A549 (cell line): ENCODE data around the gene CCRL2. TPM values are rescaled to one million over a fixed set of nuclear protein-coding genes. Genes with fewer than 3 reads are reported as not detected.

Source experiments
- ATAC-seq, 2 experiments: fragments of 200-7000 bp in 1 of 2; fragments of >200 bp in 1 of 2; cut with Nextera tagmentation in 1 of 2; cut with Tn5 transposase in 1 of 2; 3 replicates each; pipeline versions ENCODE4 v1.8.0 to v1.9.1; 2018 to 2020; ENCODE audit warnings: mild to moderate bottlenecking in 1 of 2, moderate library complexity in 1 of 2
- CTCF ChIA-PET: fragments of 300-600 bp; sonication (Branson Sonifier 250); formaldehyde crosslinking; extraction: SDS; loops from one replicate; lab custom pipeline; 2021; ENCODE audit warnings: antibody characterized with exemption, inconsistent platforms; lab: Yijun Ruan, JAX
- POLR2A ChIA-PET: fragments of 350-600 bp; formaldehyde crosslinking; extraction: SDS; loops from one replicate; lab custom pipeline; 2021; ENCODE audit warnings: antibody characterized with exemption, inconsistent platforms; lab: Yijun Ruan, JAX
- DNase-seq, 2 experiments: peaks; one replicate each; pipeline versions ENCODE4 v3.0.0 to v3.0.0-alpha.2; 2011 to 2016; ENCODE audit warnings: low read depth in 1 of 2, low spot score in 1 of 2
- FAIRE-seq: peaks from 2 replicates; lab custom pipeline; 2011; peaks lifted over from hg19 to GRCh38; lab: Jason Lieb, UNC
- H3K27ac ChIP-seq, 2 experiments: fragments of >200 bp; sonication (Bioruptor Twin); formaldehyde crosslinking; 3 replicates each; pipeline ENCODE4 v1.5.1; 2016 to 2017
- H3K4me1 ChIP-seq: fragments of >200 bp; sonication (Bioruptor Twin); formaldehyde crosslinking; 3 replicates; pipeline ENCODE4 v1.6.1; 2016
- H3K4me2 ChIP-seq: fragments of >200 bp; sonication (Bioruptor Twin); formaldehyde crosslinking; 3 replicates; pipeline ENCODE4 v1.6.1; 2016
- H3K4me3 ChIP-seq: fragments of >200 bp; sonication (Bioruptor Twin); formaldehyde crosslinking; 3 replicates; pipeline ENCODE4 v1.5.1; 2016
- H3K9me3 ChIP-seq: fragments of >200 bp; sonication (Bioruptor Twin); formaldehyde crosslinking; 3 replicates; pipeline ENCODE4 v1.6.1; 2016
- BHLHE40 ChIP-seq: IDR thresholded peaks from 2 replicates; pipeline ENCODE4 v1.6.1; 2012; ENCODE audit warnings: low read depth, low read length, inconsistent platforms
- EHF ChIP-seq: fragments of 250-450 bp; sonication (Bioruptor Pico); IDR thresholded peaks from 2 replicates; pipeline ENCODE4 v1.5.0; 2020; ENCODE audit warnings: mild to moderate bottlenecking
- RAD21 ChIP-seq, 2 experiments: fragments of >200 bp in 1 of 2; sonication (Bioruptor Twin) in 1 of 2; formaldehyde crosslinking in 1 of 2; IDR thresholded peaks in 1 of 2; conservative IDR thresholded peaks in 1 of 2; 2 replicates in 1 of 2; 3 replicates in 1 of 2; pipeline ENCODE4 v1.6.1; 2012 to 2018; ENCODE audit warnings: inconsistent platforms in 1 of 2
- SMC3 ChIP-seq: fragments of >200 bp; sonication (Bioruptor Twin); formaldehyde crosslinking; IDR thresholded peaks from 3 replicates; pipeline ENCODE4 v1.6.1; 2018; ENCODE audit warnings: inconsistent platforms
- TP53 ChIP-seq: fragments of 250-450 bp; sonication (Bioruptor Pico); IDR thresholded peaks from 2 replicates; pipeline ENCODE4 v1.5.0; 2021; ENCODE audit warnings: mild to moderate bottlenecking, moderate library complexity
- ZNF302 ChIP-seq: fragments of 250-450 bp; sonication (Bioruptor Pico); IDR thresholded peaks from 2 replicates; pipeline ENCODE4 v1.9.0; 2021; ENCODE audit warnings: inconsistent platforms, mild to moderate bottlenecking, moderate library complexity
- WGBS: methylation state at CpG from one replicate; pipeline ENCODE4 v1.1.6; 2017; ENCODE audit errors: missing lambda C conversion rate; 5-methylcytosine and 5-hydroxymethylcytosine counted together
- polyA plus RNA-seq, 4 experiments: library from polyadenylated mRNA; depleted of rRNA in 3 of 4; stranded (reverse); fragments of >200 nt; fragmentation: RNase III in 1 of 4; extraction: RNeasy Plus Mini Kit Qiagen cat#74134 plus additional on column Dnase treatment in 1 of 4; gene quantifications; 2 replicates in 3 of 4; 3 replicates in 1 of 4; pipeline ENCODE4 v1.2.3, GENCODE V29; 2011 to 2017
- TF ChIP-seq, protein P1 (sequence below): fragments of >200 bp; sonication (Bioruptor Twin); formaldehyde crosslinking; IDR thresholded peaks from 3 replicates; pipeline ENCODE4 v1.5.1; 2016
- TF ChIP-seq, protein P2 (sequence below): IDR thresholded peaks from 2 replicates; pipeline ENCODE4 v1.6.1; 2012; ENCODE audit warnings: low read depth, borderline replicate concordance

The CCRL2 gene
- polyA plus RNA-seq, 2 of the 4 experiments (the other 2 are of a cell fraction): not detected

- peak; percentile 74 to 81; a peak in 5 of 6 replicates for ATAC-seq
- POLR2A ChIA-PET: no interaction called here
- FAIRE-seq: no peak
- 46% methylated on average over 15 of the region's 16 CpGs for WGBS
- CTCF ChIA-PET: interaction anchor here (0.7 to 1.8 kb wide), 19 partner anchors 8 to 359 kb away, joined by 3 to 7 read pairs (median 3); no protein-coding TSS in a partner anchor
- Histone ChIP-seq H3K9me3 (no peaks in the 10 kb centered on the region), H3K4me1 (no peaks in the 10 kb centered on the region), H3K4me3 (no peak overlapping the region), H3K27ac (no peak overlapping the region), H3K4me2 (no peak overlapping the region)
- DNase-seq: peak; percentile 28 to 51
- TF ChIP-seq RAD21 (conservative IDR thresholded peaks at IDR 0.05 in 1 of 2, IDR thresholded peaks at IDR 0.05 in 1 of 2) (peak; percentile 44 to 52; a peak in 4 of 5 replicates), TP53 (CRISPR knock-in tag) (no peak), SMC3 (peak; percentile 48)
- TF ChIP-seq, protein P1, sequence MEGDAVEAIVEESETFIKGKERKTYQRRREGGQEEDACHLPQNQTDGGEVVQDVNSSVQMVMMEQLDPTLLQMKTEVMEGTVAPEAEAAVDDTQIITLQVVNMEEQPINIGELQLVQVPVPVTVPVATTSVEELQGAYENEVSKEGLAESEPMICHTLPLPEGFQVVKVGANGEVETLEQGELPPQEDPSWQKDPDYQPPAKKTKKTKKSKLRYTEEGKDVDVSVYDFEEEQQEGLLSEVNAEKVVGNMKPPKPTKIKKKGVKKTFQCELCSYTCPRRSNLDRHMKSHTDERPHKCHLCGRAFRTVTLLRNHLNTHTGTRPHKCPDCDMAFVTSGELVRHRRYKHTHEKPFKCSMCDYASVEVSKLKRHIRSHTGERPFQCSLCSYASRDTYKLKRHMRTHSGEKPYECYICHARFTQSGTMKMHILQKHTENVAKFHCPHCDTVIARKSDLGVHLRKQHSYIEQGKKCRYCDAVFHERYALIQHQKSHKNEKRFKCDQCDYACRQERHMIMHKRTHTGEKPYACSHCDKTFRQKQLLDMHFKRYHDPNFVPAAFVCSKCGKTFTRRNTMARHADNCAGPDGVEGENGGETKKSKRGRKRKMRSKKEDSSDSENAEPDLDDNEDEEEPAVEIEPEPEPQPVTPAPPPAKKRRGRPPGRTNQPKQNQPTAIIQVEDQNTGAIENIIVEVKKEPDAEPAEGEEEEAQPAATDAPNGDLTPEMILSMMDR: peak; percentile 63
These were observed 35.8 kb downstream of the CCRL2 start for GRCh38 chr3:46442576-46443530.

DNA sequence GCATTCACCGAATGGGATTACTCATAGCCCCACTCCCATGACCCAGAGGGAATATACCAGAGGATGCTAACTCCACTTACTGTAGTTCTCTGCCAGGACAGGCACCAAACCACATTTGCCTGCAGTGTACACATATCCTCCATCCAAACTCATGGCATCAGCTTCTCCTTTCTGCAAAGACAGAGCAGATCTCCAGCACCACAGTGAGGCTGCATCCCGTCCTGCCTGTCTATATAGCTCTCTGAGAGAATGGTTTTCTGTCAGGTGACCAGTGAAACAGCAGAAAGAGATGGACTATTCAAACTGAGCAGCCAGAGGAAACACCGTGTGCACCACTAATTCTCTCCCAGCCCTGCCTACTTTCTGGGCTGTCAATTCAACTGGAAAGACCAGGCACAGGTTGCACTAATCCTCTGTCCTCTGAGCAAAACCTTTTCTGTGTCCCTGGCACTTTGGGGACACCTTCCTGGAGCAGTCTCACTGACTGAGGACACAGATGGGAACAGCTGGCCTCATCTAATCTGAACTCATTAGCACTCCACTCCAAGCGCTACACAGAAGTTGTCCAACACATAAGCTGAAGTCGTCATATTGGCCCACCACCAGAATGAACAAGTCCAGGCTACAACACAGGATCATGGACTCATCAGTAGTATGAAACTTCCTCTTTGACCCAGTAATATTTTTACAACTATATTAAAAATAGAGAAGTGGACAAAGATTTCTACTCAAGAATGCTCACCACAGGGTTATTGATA lies 40.3 kb downstream of the CCRL2 start:
- CTCF ChIA-PET: no interaction called here
- FAIRE-seq (no peak), DNase-seq (no peak), ATAC-seq (no peak)
- WGBS: 25% methylated on average over 4 of the region's 5 CpGs
- Histone ChIP-seq H3K4me2 (no peak overlapping the region), H3K4me1 (no peaks in the 10 kb centered on the region), H3K27ac (no peak overlapping the region), H3K4me3 (no peak overlapping the region), H3K9me3 (no peaks in the 10 kb centered on the region)
- POLR2A ChIA-PET: no interaction called here
- no peak for TF ChIP-seq ZNF302 (CRISPR knock-in tag)

- no peaks in the 10 kb centered on the region for H3K9me3 ChIP-seq
- FAIRE-seq: no peak
- POLR2A ChIA-PET: no interaction called here
- ATAC-seq: no peak
- no peak overlapping the region for H3K27ac ChIP-seq
- 14% methylated on average over 1 of the region's 17 CpGs for WGBS
- no peak for DNase-seq
- TF ChIP-seq, protein P2, sequence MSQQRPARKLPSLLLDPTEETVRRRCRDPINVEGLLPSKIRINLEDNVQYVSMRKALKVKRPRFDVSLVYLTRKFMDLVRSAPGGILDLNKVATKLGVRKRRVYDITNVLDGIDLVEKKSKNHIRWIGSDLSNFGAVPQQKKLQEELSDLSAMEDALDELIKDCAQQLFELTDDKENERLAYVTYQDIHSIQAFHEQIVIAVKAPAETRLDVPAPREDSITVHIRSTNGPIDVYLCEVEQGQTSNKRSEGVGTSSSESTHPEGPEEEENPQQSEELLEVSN: no peak
- no peak for TF ChIP-seq BHLHE40
- H3K4me3 ChIP-seq: no peak overlapping the region
- CTCF ChIA-PET: interaction anchor here (0.6 to 1.7 kb wide), 2 partner anchors 9 to 984 kb away, joined by 3 read pairs; no protein-coding TSS in a partner anchor
- H3K4me1 ChIP-seq: no peaks in the 10 kb centered on the region
- no peak overlapping the region for H3K4me2 ChIP-seq
These were observed 41.7 kb downstream of the CCRL2 start for GRCh38 chr3:46448721-46449120.

DNA sequence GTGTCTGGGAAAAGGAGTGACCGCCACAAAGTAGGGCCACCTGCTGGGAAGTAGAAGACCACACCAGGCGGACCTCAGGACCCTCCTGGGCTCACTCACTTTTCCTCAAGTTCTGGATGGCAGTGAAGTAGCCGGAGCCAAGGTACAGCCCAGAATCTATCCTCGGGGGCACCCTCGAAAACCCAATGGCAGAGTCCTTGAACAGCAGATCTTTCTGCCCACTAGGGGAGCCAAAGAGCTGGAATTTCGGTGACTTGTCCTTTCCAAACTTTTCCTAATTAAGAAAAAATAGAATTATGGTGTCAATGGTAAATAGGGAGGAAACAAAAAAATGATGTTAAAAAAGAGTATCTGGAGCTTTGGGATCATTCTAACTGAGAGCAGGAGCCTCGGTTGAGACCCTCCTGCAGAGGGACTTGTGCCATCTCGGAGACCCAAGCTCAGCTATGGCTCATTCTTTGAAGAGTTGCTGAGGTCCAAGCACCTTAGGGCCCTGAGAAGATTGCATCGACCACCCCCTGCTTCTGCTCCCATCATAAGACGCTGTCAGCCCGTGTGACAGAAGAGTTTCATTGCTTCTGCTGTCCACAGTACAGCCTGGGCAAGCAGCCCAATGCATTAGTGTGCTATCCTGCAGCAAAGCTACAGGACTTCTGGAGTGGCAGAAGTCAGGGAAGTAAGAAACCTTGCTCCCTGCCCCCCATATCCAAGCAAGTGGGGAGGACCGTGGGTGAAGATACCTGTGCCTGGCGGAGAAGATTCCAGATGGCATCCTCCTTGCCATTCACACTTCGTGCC lies 42.9 kb downstream of the CCRL2 start:
- DNase-seq (peak; percentile 6 to 32), FAIRE-seq (no peak), ATAC-seq (peak in 1 of 2 experiments; percentile 60; a peak in 3 of 6 replicates)
- ChIA-PET POLR2A (no interaction called here), CTCF (interaction anchor here (1.7 kb wide), 1 partner anchor 10 kb away, joined by 3 read pairs; no protein-coding TSS in a partner anchor)
- no peaks in the 10 kb centered on the region for H3K9me3 ChIP-seq
- H3K4me1 ChIP-seq: no peaks in the 10 kb centered on the region
- no peak overlapping the region for H3K4me3 ChIP-seq
- 22% methylated on average over 12 of the region's 14 CpGs for WGBS
- H3K4me2 ChIP-seq: no peak overlapping the region
- no peak for TF ChIP-seq EHF (CRISPR knock-in tag)
- TF ChIP-seq, protein P1: peak; percentile 30
- H3K27ac ChIP-seq: no peak overlapping the region
